ENCODE measurements around the gene DCBLD1. TPM values are rescaled to one million over a fixed set of nuclear protein-coding genes. Genes with fewer than 3 reads are reported as not detected.
A peak's percentile ranks its signal among the peaks of the same experiment; 100 is the strongest.

DCBLD1 gene
- total and polyA plus RNA-seq, 2 of the 4 experiments (the other 2 are of a cell fraction) = 21.1 to 27.8 TPM

DNA sequence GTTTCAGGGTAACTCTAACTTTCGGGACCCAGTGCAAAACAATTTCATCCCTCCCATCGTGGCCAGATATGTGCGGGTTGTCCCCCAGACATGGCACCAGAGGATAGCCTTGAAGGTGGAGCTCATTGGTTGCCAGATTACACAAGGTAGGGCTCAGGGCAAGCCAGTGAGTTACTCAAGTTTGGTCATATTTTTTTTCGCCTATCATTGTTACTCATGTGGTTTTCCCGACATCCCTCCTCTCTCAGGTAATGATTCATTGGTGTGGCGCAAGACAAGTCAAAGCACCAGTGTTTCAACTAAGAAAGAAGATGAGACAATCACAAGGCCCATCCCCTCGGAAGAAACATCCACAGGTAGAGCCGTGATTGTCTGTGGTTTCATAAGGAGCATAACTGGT is 58.2 kb downstream of the DCBLD1 start:
- Histone ChIP-seq H3K9ac (ENCODE audit: low read depth, low read length) (no peak overlapping the region), H3K18ac (ENCODE audit: low read depth, low read length) (no peak overlapping the region), H3K79me1 (ENCODE audit: low read depth in 1 of 2, low read length in 2 of 2) (peaks cover 9 to 13% of the 10 kb centered on the region in 2 experiments; a peak in 3 of 4 replicates), H4K5ac (ENCODE audit: low read depth, low read length) (no peak overlapping the region), H4K20me1 (ENCODE audit: insufficient read depth, low read length) (no peaks in the 10 kb centered on the region), H2BK15ac (ENCODE audit: low read depth, low read length) (no peak overlapping the region), H3K27ac (ENCODE audit: insufficient read depth, low read length) (no peak overlapping the region), H2AK9ac (replicated peaks; ENCODE audit: low read depth, low read length, poor library complexity) (no peak overlapping the region), H2BK20ac (ENCODE audit: low read depth, low read length) (no peak overlapping the region), H4K8ac (ENCODE audit: low read depth in 2 of 2, low read length in 2 of 2) (no peak overlapping the region; a peak in 1 of 4 replicates), H3K23ac (ENCODE audit: low read depth, low read length) (no peak overlapping the region), H2BK5ac (ENCODE audit: low read depth, low read length, poor library complexity, severe bottlenecking) (no peak overlapping the region), H3K4ac (ENCODE audit: low read depth, low read length) (no peak overlapping the region), H2AK5ac (ENCODE audit: low read depth, low read length) (no peak overlapping the region), H3K14ac (replicated peaks; ENCODE audit: low read depth, low read length) (no peak overlapping the region), H3K4me1 (ENCODE audit: control insufficient read depth, insufficient read depth, low read length) (peaks cover 9% of the 10 kb centered on the region), H3K9me1 (ENCODE audit: insufficient read depth, low read length) (peaks cover 14% of the 10 kb centered on the region), H3K56ac (ENCODE audit: extremely low read depth, insufficient read depth, low read length) (no peak overlapping the region), H3K4me2 (ENCODE audit: low read depth, low read length) (no peak overlapping the region), H4K91ac (ENCODE audit: insufficient read depth, low read depth, low read length) (no peak overlapping the region), H3K36me3 (ENCODE audit: control insufficient read depth, insufficient read depth, low read length) (peaks cover 23% of the 10 kb centered on the region), H2BK120ac (ENCODE audit: low read depth, low read length) (no peak overlapping the region), H3K4me3 (ENCODE audit: insufficient read depth, low read depth, low read length) (no peak overlapping the region), H3K9me3 (ENCODE audit: control insufficient read depth, insufficient read depth, low read length) (no peaks in the 10 kb centered on the region), H3K27me3 (ENCODE audit: control insufficient read depth, insufficient read depth, low read length) (no peaks in the 10 kb centered on the region), H2AFZ (replicated peaks; ENCODE audit: low read length, poor library complexity) (no peak overlapping the region)
- intact Hi-C loops (cut with micrococcal nuclease) = no loop called here
- DNase-seq = peak; percentile 31
- 90% methylated on average over 2 of the region's 8 CpGs; no CpG with 5 or more reads in 1 of the 2 experiments for WGBS, 2 experiments (ENCODE audit: extremely low coverage in 2 of 2, insufficient read length in 1 of 2)
- ChIA-PET POLR2A (ENCODE audit: unreplicated experiment) (no interaction called here), CTCF (no interaction called here)
- in situ Hi-C loops (cut with MboI; ENCODE audit: low sequenced_read_pairs) = no loop called here
- TF ChIP-seq CEBPB (IDR thresholded peaks at IDR 0.05; ENCODE audit: low read depth, low read length) (peak; percentile 77), NFE2L2 (IDR thresholded peaks at IDR 0.05; ENCODE audit: low read depth, low read length) (no peak)
- dilution Hi-C loops (cut with HindIII; ENCODE audit: low sequenced_read_pairs, unreplicated experiment) = no loop called here
- ATAC-seq (ENCODE audit: low read depth) = no peak
- BruUV-seq (replicated peaks) = no TSS peak
